Lower lobe of right lung (tissue), 2 donors: Measurements from ENCODE around the gene PTH2R. TPM values are rescaled to one million over a fixed set of nuclear protein-coding genes. Genes with fewer than 3 reads are reported as not detected.
"Not testable (repeated sequence)": the region's sequence is repeated elsewhere in the genome, so short reads cannot be mapped to it uniquely, and the experiment has no call there.

ENCODE experiments used
- ATAC-seq, 2 donors: fragments of 200-7000 bp; cut with Tn5 transposase; one replicate each; pipeline ENCODE4 v1.9.1; 2020 to 2022; ENCODE audit warnings: mild to moderate bottlenecking in 2 of 2, moderate library complexity in 2 of 2
- DNase-seq: peaks from one replicate; pipeline ENCODE4 v3.0.0-alpha.2; 2020
- H3K27ac ChIP-seq: fragments of 200-600 bp; one replicate; pipeline ENCODE4 v1.8.0; 2022
- H3K27me3 ChIP-seq: fragments of 200-600 bp; one replicate; pipeline ENCODE4 v1.8.0; 2022; ENCODE audit warnings: low read depth
- H3K36me3 ChIP-seq: fragments of 200-600 bp; one replicate; pipeline ENCODE4 v1.8.0; 2022; ENCODE audit warnings: mild to moderate bottlenecking
- H3K4me1 ChIP-seq: fragments of 200-600 bp; one replicate; pipeline ENCODE4 v1.8.0; 2022
- H3K4me3 ChIP-seq: fragments of 200-600 bp; one replicate; pipeline ENCODE4 v1.8.0; 2022; ENCODE audit warnings: mild to moderate bottlenecking
- H3K9me3 ChIP-seq: fragments of 200-600 bp; one replicate; pipeline ENCODE4 v1.8.0; 2022
- intact Hi-C: fragments of 100-400 bp; cut with DNase I; formaldehyde crosslinking; loops from one replicate; pipeline ENCODE4 v1.11.0; 2022
- total RNA-seq: library from RNA; stranded (reverse); fragmentation: NEBNext Ultra II Directional; extraction: Animal tissue kit (Norgen Biotek cat#: 25700); gene quantifications from one replicate; pipeline ENCODE4 v1.2.1, GENCODE V29; 2021
- TF ChIP-seq, protein P1 (sequence below): fragments of 200-600 bp; IDR thresholded peaks from one replicate; pipeline ENCODE4 v1.8.0; 2022; ENCODE audit warnings: antibody characterized with exemption, mild to moderate bottlenecking
- donor health status: DM: no; HTN: yes; CAD: no; lungs with severe emphysema.

Gene PTH2R
- total RNA-seq, 1 donor from 2014 or later: 0.32 TPM

DNA sequence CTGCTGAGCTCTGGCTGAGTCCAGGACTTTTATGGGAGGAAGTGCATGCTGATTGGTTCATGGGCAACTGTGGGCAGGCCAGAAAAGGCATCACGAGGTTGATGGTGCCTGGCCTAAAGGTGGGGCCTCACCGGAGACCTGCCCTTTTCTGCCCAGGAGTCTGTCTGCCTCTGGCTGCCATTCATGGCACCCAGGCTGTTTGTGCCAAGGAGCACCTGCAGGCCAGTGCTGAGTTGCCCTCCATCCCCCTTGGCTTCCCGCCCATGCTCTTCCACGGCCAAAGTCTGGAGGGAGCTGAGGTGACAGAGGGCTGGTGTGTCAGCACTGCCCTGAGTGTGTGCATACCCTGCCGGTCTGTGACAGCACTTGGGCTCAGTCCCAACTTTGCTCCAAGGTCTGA is 123.2 kb downstream of the PTH2R start:
- TF ChIP-seq, protein P1, sequence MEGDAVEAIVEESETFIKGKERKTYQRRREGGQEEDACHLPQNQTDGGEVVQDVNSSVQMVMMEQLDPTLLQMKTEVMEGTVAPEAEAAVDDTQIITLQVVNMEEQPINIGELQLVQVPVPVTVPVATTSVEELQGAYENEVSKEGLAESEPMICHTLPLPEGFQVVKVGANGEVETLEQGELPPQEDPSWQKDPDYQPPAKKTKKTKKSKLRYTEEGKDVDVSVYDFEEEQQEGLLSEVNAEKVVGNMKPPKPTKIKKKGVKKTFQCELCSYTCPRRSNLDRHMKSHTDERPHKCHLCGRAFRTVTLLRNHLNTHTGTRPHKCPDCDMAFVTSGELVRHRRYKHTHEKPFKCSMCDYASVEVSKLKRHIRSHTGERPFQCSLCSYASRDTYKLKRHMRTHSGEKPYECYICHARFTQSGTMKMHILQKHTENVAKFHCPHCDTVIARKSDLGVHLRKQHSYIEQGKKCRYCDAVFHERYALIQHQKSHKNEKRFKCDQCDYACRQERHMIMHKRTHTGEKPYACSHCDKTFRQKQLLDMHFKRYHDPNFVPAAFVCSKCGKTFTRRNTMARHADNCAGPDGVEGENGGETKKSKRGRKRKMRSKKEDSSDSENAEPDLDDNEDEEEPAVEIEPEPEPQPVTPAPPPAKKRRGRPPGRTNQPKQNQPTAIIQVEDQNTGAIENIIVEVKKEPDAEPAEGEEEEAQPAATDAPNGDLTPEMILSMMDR: no peak
- H3K36me3 ChIP-seq: no peaks in the 10 kb centered on the region
- no peak overlapping the region for H3K4me3 ChIP-seq
- H3K27me3 ChIP-seq: no peaks in the 10 kb centered on the region
- intact Hi-C loops: no loop called here
- no peak overlapping the region for H3K27ac ChIP-seq
- DNase-seq: no peak
- H3K9me3 ChIP-seq: no peaks in the 10 kb centered on the region
- H3K4me1 ChIP-seq: no peaks in the 10 kb centered on the region
- no peak for ATAC-seq

DNA sequence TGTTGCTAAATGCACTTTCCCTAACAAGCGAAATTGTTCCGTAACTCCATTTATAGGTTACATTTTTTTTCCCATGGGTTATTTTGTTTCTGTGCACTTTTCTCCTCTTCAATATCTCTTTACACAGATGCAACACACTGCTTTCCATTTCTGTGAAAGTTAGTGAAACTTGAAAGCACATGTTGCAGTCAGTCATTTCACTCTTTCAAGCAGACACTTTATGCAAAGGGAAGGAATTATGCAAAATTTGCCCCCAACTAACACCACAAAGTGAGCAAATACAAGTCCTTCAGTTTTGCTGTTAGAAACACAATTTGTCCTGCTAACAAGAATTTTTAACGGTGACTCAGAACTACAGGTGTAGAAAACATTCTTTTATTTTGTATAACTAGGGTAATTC is 124.8 kb downstream of the PTH2R start:
- Histone ChIP-seq H3K9me3 (no peaks in the 10 kb centered on the region), H3K27me3 (no peaks in the 10 kb centered on the region), H3K36me3 (no peaks in the 10 kb centered on the region), H3K4me1 (no peaks in the 10 kb centered on the region), H3K4me3 (no peak overlapping the region), H3K27ac (no peak overlapping the region)
- ATAC-seq (no peak), DNase-seq (no peak)
- intact Hi-C loops: no loop called here
- TF ChIP-seq, protein P1: no peak

DNA sequence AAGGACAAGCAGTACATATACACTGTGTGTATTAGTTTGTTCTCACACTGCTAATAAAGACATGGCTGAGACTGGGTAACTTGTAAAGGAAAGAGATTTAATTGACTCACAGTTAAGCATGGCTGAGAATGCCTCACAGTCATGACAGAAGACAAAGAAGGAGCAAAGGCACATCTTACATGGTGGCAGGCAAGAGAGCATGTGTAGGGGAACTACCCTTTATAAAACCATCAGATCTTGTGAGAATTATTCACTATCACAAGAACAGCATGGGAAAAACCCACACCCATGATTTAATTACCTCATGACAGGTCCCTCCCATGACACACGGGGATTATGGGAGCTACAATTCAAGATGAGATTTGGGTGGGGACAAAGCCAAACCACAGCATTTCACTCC is 129.0 kb downstream of the PTH2R start:
- H3K4me3 ChIP-seq, H3K4me1 ChIP-seq, DNase-seq, intact Hi-C loops, ATAC-seq, H3K27ac ChIP-seq, H3K9me3 ChIP-seq, H3K27me3 ChIP-seq, H3K36me3 ChIP-seq: not testable (repeated sequence)

DNA sequence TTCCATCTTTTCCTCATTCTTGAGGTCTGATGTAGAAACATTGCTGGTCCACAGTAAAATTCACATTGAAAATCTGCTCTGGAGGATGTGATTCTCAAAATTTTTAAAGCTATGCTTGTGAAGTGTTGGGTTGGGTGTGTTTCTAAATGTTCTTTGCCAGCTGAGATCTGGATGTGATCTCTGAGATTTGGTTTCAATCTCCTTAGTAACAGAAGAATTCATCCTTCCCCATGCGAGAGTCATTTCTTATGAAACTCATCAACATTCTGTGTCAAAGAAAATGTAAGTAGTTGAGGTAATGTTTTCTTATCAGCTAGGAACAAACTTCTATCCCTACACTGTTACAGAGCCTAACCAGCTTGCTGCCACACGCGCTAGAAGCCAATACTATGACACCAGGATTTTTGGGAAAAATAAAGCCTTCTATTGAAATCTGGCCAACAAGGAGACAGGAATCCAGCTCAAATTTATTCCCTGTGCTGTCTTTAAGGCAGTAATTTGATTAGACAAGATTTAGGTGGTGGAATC is 134.9 kb downstream of the PTH2R start:
- no peaks in the 10 kb centered on the region for H3K36me3 ChIP-seq
- ATAC-seq (no peak), DNase-seq (no peak)
- H3K4me1 ChIP-seq: no peaks in the 10 kb centered on the region
- intact Hi-C loops: no loop called here
- TF ChIP-seq, protein P1: no peak
- no peak overlapping the region for H3K4me3 ChIP-seq
- H3K9me3 ChIP-seq: no peaks in the 10 kb centered on the region
- H3K27ac ChIP-seq: no peak overlapping the region
- H3K27me3 ChIP-seq: no peaks in the 10 kb centered on the region

DNA sequence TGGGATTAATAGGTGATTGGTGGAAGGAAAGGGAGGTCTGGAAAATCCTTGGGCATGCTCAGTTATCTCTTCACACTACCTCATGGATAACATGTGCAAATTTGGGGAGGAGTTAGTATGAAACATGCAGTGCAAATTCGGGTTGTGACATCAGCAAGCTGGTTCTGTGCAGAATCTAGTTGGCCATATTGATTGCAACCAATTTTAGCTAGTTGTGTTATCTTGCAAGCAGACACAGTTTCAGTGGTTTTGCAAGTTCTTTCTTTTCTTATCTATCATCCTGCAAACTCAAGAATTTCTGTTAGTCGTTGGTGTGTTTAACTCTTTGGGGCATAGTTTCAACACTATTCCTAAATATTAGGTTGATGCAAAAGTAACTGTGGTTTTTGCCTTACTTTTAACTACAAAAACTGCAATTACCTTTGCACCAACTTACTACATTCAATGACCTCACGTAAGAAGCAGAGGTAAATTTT is 135.4 kb downstream of the PTH2R start:
- TF ChIP-seq, protein P1: no peak
- H3K4me1 ChIP-seq: no peaks in the 10 kb centered on the region
- H3K36me3 ChIP-seq: no peaks in the 10 kb centered on the region
- intact Hi-C loops: no loop called here
- H3K27me3 ChIP-seq: no peaks in the 10 kb centered on the region
- H3K9me3 ChIP-seq: no peaks in the 10 kb centered on the region
- H3K4me3 ChIP-seq: no peak overlapping the region
- no peak for DNase-seq
- H3K27ac ChIP-seq: no peak overlapping the region
- ATAC-seq: no peak

DNA sequence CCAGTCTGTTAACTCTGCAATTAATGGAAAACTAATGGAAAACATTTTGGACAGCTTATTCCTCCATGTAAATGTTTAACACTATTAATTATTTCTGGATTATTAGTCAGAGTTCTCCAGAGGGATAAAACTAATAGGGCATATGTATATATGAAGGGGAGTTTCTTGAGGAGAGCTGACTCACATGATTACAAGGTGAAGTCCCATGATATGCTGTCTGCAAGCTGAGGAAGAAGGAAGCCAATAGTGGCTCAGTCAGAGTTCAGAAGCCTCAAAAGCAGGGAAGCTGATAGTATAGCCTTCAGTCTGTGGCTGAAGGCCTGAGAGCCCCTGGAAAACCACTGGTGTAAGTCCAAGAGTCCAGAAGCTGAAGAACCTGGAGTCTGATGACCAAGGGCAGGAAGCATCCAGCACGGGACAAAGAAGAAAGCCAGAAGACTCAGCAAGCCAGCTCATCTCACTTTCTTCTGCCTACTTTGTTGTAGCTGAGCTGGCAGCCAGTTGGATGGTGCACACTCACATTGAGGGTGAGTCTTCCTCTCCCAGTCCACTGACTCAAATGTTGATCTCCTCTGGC is 136.0 kb downstream of the PTH2R start:
- DNase-seq: no peak
- Histone ChIP-seq H3K36me3 (no peaks in the 10 kb centered on the region), H3K4me1 (no peaks in the 10 kb centered on the region), H3K9me3 (no peaks in the 10 kb centered on the region), H3K27ac (no peak overlapping the region), H3K4me3 (no peak overlapping the region), H3K27me3 (no peaks in the 10 kb centered on the region)
- intact Hi-C loops: no loop called here
- no peak for ATAC-seq
- TF ChIP-seq, protein P1: no peak

Other genes with a start within 250 kb of the PTH2R start
- not detected for gene CRYGA, start 243.2 kb upstream of the PTH2R start, total RNA-seq
- not detected for gene C2orf80, start 216.8 kb upstream of the PTH2R start, total RNA-seq
- gene IDH1, start 151.7 kb upstream of the PTH2R start, total RNA-seq: 152 TPM
- 27.8 TPM for gene PIKFYVE, start 140.5 kb upstream of the PTH2R start, total RNA-seq